Lower lobe of right lung (tissue), 2 donors: ENCODE results near the gene BACH2. TPM values are rescaled to one million over a fixed set of nuclear protein-coding genes. Genes with fewer than 3 reads are reported as not detected.
A peak's percentile ranks its signal among the peaks of the same experiment; 100 is the strongest.

Experiments used
- ATAC-seq, 2 donors: fragments of 200-7000 bp; cut with Tn5 transposase; one replicate each; pipeline ENCODE4 v1.9.1; 2020 to 2022; ENCODE audit warnings: mild to moderate bottlenecking in 2 of 2, moderate library complexity in 2 of 2
- DNase-seq: peaks from one replicate; pipeline ENCODE4 v3.0.0-alpha.2; 2020
- H3K27ac ChIP-seq: fragments of 200-600 bp; one replicate; pipeline ENCODE4 v1.8.0; 2022
- H3K27me3 ChIP-seq: fragments of 200-600 bp; one replicate; pipeline ENCODE4 v1.8.0; 2022; ENCODE audit warnings: low read depth
- H3K36me3 ChIP-seq: fragments of 200-600 bp; one replicate; pipeline ENCODE4 v1.8.0; 2022; ENCODE audit warnings: mild to moderate bottlenecking
- H3K4me1 ChIP-seq: fragments of 200-600 bp; one replicate; pipeline ENCODE4 v1.8.0; 2022
- H3K4me3 ChIP-seq: fragments of 200-600 bp; one replicate; pipeline ENCODE4 v1.8.0; 2022; ENCODE audit warnings: mild to moderate bottlenecking
- H3K9me3 ChIP-seq: fragments of 200-600 bp; one replicate; pipeline ENCODE4 v1.8.0; 2022
- CTCF ChIP-seq: fragments of 200-600 bp; IDR thresholded peaks from one replicate; pipeline ENCODE4 v1.8.0; 2022; ENCODE audit warnings: antibody characterized with exemption, mild to moderate bottlenecking
- intact Hi-C: fragments of 100-400 bp; cut with DNase I; formaldehyde crosslinking; loops from one replicate; pipeline ENCODE4 v1.11.0; 2022
- total RNA-seq: library from RNA; stranded (reverse); fragmentation: NEBNext Ultra II Directional; extraction: Animal tissue kit (Norgen Biotek cat#: 25700); gene quantifications from one replicate; pipeline ENCODE4 v1.2.1, GENCODE V29; 2021
- donor health status: DM: no; HTN: yes; CAD: no; lungs with severe emphysema.

BACH2 gene
- total RNA-seq, 1 donor from 2014 or later, result 6.3 TPM

GRCh38 chr6:90179190-90180169 lies 117.2 kb downstream of the BACH2 start:
- no peaks in the 10 kb centered on the region for H3K27me3 ChIP-seq
- DNase-seq, result no peak
- intact Hi-C loops, result no loop called here
- peaks cover 39% of the 10 kb centered on the region for H3K4me1 ChIP-seq
- no peaks in the 10 kb centered on the region for H3K36me3 ChIP-seq
- TF ChIP-seq CTCF, result peak; percentile 45
- H3K4me3 ChIP-seq, result no peak overlapping the region
- no peaks in the 10 kb centered on the region for H3K9me3 ChIP-seq
- H3K27ac ChIP-seq, result no peak overlapping the region
- ATAC-seq, result no peak

GRCh38 chr6:90178384-90178855 lies 118.2 kb downstream of the BACH2 start:
- Histone ChIP-seq H3K36me3 (no peaks in the 10 kb centered on the region), H3K9me3 (no peaks in the 10 kb centered on the region), H3K4me1 (peaks cover 29% of the 10 kb centered on the region), H3K27ac (peak overlapping the region; percentile 32), H3K4me3 (no peak overlapping the region), H3K27me3 (no peaks in the 10 kb centered on the region)
- intact Hi-C loops, result no loop called here
- DNase-seq, result no peak
- no peak for TF ChIP-seq CTCF
- peak; percentile 43 to 82 for ATAC-seq

GRCh38 chr6:90177544-90178383 lies 118.9 kb downstream of the BACH2 start:
- Histone ChIP-seq H3K36me3 (no peaks in the 10 kb centered on the region), H3K9me3 (no peaks in the 10 kb centered on the region), H3K4me3 (no peak overlapping the region), H3K27me3 (no peaks in the 10 kb centered on the region), H3K4me1 (peaks cover 26% of the 10 kb centered on the region), H3K27ac (peak overlapping the region; percentile 32)
- intact Hi-C loops, result no loop called here
- DNase-seq (no peak), ATAC-seq (peak; percentile 61 to 93)
- no peak for TF ChIP-seq CTCF

GRCh38 chr6:90175627-90176538 lies 120.8 kb downstream of the BACH2 start:
- Histone ChIP-seq H3K27me3 (no peaks in the 10 kb centered on the region), H3K36me3 (no peaks in the 10 kb centered on the region), H3K4me1 (peaks cover 26% of the 10 kb centered on the region), H3K9me3 (no peaks in the 10 kb centered on the region), H3K27ac (no peak overlapping the region), H3K4me3 (no peak overlapping the region)
- DNase-seq (no peak), ATAC-seq (peak in 1 of 2 donors; percentile 26)
- intact Hi-C loops, result no loop called here
- no peak for TF ChIP-seq CTCF
